ENCODE data around the gene TRIM33.

GRCh38 chr1:114390361-114390760 lies 120.6 kb downstream of the TRIM33 start:
- TF ChIP-seq CTCF (IDR thresholded peaks at IDR 0.05) (no peak), POLR2A (IDR thresholded peaks at IDR 0.05) (no peak)

Data from tibial nerve (tissue), 3 donors.